ENCODE results near the gene LCN15.

DNA sequence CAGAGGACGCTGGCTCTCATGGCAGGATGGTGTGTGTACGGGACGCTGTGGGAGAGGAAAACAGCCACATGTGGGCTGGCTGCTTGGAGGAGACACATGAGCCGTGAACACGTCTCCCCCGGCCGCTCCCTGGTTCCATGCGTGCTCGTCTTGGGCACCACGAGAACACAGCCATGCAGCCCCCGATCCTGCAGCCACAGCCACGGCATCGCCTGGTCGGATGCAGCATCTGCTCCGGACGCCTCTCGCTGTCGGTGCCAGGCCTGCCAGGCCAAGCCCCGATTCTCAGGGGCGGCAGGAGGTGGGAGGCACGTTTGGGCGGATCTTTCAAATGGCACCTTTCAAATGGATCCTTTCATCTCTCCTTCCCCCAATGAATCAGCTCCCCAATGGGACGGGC lies 24.8 kb downstream of the LCN15 start:
- no peak for TF ChIP-seq POLR2A (IDR thresholded peaks at IDR 0.05)
- no peak for TF ChIP-seq CTCF (IDR thresholded peaks at IDR 0.05)
